SK-N-SH (cell line): Measurements from ENCODE around the gene SNRNP27.

ENCODE experiments used
- RAD21 ChIP-seq: IDR thresholded peaks from 2 replicates; pipeline ENCODE4 v1.6.1; 2012; ENCODE audit warnings: mild to moderate bottlenecking, low read length
- TF ChIP-seq, protein P1 (sequence below): IDR thresholded peaks from 2 replicates; pipeline ENCODE4 v1.4.0; 2012; ENCODE audit warnings: low read depth, borderline replicate concordance

DNA sequence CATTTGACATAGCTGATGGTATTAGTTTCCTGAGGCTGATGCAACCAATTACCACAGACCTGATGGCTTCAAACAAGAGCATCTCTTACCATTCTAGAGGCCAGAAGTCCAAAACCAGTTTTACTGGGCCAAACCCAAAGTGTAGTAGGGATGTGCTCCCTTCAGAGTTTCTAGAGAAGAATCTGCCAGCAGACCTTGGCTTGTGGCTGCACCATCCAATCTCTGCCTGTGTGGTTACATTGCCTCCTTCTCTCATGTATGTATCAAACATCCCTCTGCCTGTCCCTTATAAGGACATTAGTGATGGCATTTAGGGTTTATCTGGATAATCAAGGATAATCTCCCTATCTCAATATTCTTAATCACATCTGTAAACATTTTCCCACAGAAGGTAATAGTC lies 4.5 kb upstream of the SNRNP27 start:
- no peak for TF ChIP-seq RAD21
- TF ChIP-seq, protein P1, sequence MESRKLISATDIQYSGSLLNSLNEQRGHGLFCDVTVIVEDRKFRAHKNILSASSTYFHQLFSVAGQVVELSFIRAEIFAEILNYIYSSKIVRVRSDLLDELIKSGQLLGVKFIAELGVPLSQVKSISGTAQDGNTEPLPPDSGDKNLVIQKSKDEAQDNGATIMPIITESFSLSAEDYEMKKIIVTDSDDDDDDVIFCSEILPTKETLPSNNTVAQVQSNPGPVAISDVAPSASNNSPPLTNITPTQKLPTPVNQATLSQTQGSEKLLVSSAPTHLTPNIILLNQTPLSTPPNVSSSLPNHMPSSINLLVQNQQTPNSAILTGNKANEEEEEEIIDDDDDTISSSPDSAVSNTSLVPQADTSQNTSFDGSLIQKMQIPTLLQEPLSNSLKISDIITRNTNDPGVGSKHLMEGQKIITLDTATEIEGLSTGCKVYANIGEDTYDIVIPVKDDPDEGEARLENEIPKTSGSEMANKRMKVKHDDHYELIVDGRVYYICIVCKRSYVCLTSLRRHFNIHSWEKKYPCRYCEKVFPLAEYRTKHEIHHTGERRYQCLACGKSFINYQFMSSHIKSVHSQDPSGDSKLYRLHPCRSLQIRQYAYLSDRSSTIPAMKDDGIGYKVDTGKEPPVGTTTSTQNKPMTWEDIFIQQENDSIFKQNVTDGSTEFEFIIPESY, result no peak
